Muscle of leg (tissue), 11 donors: ENCODE results near the gene STK24. TPM values are rescaled to one million over a fixed set of nuclear protein-coding genes. Genes with fewer than 3 reads are reported as not detected.

Experiments used
- DNase-seq: peaks from one replicate; pipeline ENCODE4 v3.0.0; 2013
- H3K27ac ChIP-seq: one replicate; pipeline ENCODE4 v1.5.1; 2013; ENCODE audit warnings: mild to moderate bottlenecking, low read length, control low read depth
- H3K27me3 ChIP-seq: one replicate; pipeline ENCODE4 v1.6.1; 2013; ENCODE audit warnings: low read length; ENCODE audit not compliant: control insufficient read depth, insufficient read depth
- H3K36me3 ChIP-seq: one replicate; pipeline ENCODE4 v1.6.1; 2013; ENCODE audit warnings: low read length; ENCODE audit not compliant: control insufficient read depth, insufficient read depth
- H3K4me1 ChIP-seq: one replicate; pipeline ENCODE4 v1.6.1; 2013; ENCODE audit warnings: low read length; ENCODE audit not compliant: control insufficient read depth, insufficient read depth
- H3K4me3 ChIP-seq: one replicate; pipeline ENCODE4 v1.5.1; 2013; ENCODE audit warnings: low read length, control low read depth
- H3K9me3 ChIP-seq: replicated peaks from 2 replicates; pipeline ENCODE4 v1.6.1; 2013; ENCODE audit warnings: low read depth, low read length; ENCODE audit not compliant: control insufficient read depth
- WGBS: methylation state at CpG from one replicate; pipeline ENCODE4 v1.1.5; 2013; ENCODE audit warnings: missing lambda C conversion rate; ENCODE audit not compliant: insufficient coverage; 5-methylcytosine and 5-hydroxymethylcytosine counted together
- polyA plus RNA-seq, 8 donors: library from polyadenylated mRNA; unstranded; fragments of 120-200 nt; gene quantifications; one replicate each; pipeline versions ENCODE4 v1.2.1 to v1.2.3, GENCODE V29; 2013; ENCODE audit warnings: inconsistent platforms in 1 of 8, low replicate concordance in 1 of 8; ENCODE audit not compliant: insufficient read length in 8 of 8, insufficient read depth in 1 of 8
- total RNA-seq: library from RNA; stranded (reverse); fragments of 120-200 nt; gene quantifications from one replicate; pipeline ENCODE4 v1.2.4, GENCODE V29; 2013

Gene STK24
- total and polyA plus RNA-seq, 9 donors, result 36.2 to 61.8 (median 44.1) TPM

- no peak overlapping the region for H3K4me3 ChIP-seq
These were observed 137.0 kb downstream of the STK24 start for GRCh38 chr13:98439896-98440295.

GRCh38 chr13:98439126-98439828, 137.6 kb downstream of the STK24 start:
- H3K36me3 ChIP-seq, result peaks cover 47% of the 10 kb centered on the region
- no peak overlapping the region for H3K4me3 ChIP-seq
- WGBS, result 94% methylated on average over 26 of the region's 32 CpGs
- no peak for DNase-seq
- H3K27ac ChIP-seq, result no peak overlapping the region
- no peaks in the 10 kb centered on the region for H3K9me3 ChIP-seq
- peaks cover 5% of the 10 kb centered on the region for H3K4me1 ChIP-seq
- no peaks in the 10 kb centered on the region for H3K27me3 ChIP-seq

More at GRCh38 chr13:98439896-98440295, 137.0 kb downstream of the STK24 start:
- no peak for DNase-seq
- H3K9me3 ChIP-seq, result no peaks in the 10 kb centered on the region
- 90% methylated on average over 14 of the region's 16 CpGs for WGBS
- no peak overlapping the region for H3K27ac ChIP-seq
- H3K4me1 ChIP-seq, result peaks cover 5% of the 10 kb centered on the region
- peaks cover 49% of the 10 kb centered on the region for H3K36me3 ChIP-seq
- H3K27me3 ChIP-seq, result no peaks in the 10 kb centered on the region

DNA sequence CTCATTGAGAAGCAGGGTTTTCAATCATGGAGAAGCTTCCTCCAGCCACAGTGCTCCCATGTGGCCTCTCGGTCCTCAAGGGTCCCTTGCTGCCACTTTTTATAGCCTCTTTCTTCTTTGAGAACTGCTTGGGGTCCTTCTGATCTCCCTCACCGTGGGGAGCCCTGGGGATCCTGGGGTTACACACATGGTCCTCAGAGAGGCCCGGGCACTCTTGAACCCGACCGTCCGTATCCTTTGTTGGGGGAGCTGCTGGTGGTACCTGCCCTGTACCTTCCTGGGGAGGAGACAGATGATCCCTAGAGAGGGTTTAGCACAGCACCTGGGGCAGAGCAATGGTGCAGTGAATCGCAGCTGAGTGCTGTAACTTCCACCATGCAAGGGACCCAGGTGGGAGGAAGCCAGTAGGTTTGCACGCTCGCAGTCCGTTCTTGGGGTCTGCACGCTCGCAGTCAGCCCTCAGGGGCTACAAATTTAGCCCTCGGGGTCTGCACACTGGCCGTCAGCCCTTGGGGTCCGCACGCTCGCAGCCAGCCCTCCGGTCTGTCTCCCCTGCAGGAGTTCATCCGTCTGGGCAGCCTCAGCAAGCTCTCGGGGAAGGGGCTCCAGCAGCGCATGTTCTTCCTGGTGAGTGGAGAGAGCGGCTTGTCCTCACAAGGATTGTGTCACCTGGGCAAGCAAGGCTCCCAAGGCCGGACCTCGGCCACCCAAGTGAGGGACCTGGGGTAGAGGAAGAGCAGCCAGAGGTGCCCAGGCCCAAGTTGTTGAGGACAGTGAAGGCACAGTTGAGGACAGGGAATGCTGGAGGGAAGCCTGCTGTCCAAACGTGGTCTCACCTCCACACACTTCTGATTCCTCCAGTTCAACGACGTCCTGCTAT, 138.4 kb downstream of the STK24 start:
- no peak overlapping the region for H3K27ac ChIP-seq
- 92% methylated on average over 24 of the region's 27 CpGs for WGBS
- no peak for DNase-seq
- H3K27me3 ChIP-seq, result no peaks in the 10 kb centered on the region
- H3K36me3 ChIP-seq, result peaks cover 44% of the 10 kb centered on the region
- H3K4me1 ChIP-seq, result peaks cover 5% of the 10 kb centered on the region
- H3K9me3 ChIP-seq, result no peaks in the 10 kb centered on the region
- no peak overlapping the region for H3K4me3 ChIP-seq

- H3K36me3 ChIP-seq, result peaks cover 46% of the 10 kb centered on the region
- no peak overlapping the region for H3K4me3 ChIP-seq
- WGBS, result 64% methylated on average over 9 of the region's 12 CpGs
- DNase-seq, result no peak
- no peaks in the 10 kb centered on the region for H3K27me3 ChIP-seq
- H3K4me1 ChIP-seq, result no peaks in the 10 kb centered on the region
- no peak overlapping the region for H3K27ac ChIP-seq
- no peaks in the 10 kb centered on the region for H3K9me3 ChIP-seq
These were observed 140.5 kb downstream of the STK24 start for GRCh38 chr13:98436233-98436910.

- H3K27ac ChIP-seq, result no peak overlapping the region
These were observed 141.5 kb downstream of the STK24 start for GRCh38 chr13:98435376-98435775.

DNA sequence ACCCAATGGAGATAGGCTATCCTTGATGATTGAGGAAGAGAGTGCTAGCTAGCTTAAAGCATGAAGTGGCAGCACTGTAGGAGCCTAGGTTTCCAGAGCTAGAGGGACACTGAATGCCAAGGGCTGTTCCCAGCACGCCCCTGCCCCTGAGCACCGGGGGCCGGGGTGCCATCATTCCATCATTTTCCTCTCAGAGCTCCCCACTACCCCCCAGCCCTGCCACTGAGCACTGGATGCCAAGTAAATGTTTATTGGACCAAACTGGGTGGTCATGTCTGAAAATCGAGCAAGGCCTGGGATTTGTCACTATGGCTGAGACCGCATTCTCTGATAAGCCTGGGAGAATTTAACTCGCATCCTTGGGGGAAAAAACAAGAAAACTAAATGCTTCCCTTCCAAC, 142.8 kb downstream of the STK24 start:
- H3K4me1 ChIP-seq, result no peaks in the 10 kb centered on the region
- H3K27me3 ChIP-seq, result no peaks in the 10 kb centered on the region
- H3K9me3 ChIP-seq, result no peaks in the 10 kb centered on the region
- H3K4me3 ChIP-seq, result no peak overlapping the region
- WGBS, result 71% methylated on average over 1 of the region's 6 CpGs
- no peak for DNase-seq
- peaks cover 30% of the 10 kb centered on the region for H3K36me3 ChIP-seq
- no peak overlapping the region for H3K27ac ChIP-seq

More at GRCh38 chr13:98435376-98435775, 141.5 kb downstream of the STK24 start:
- no peaks in the 10 kb centered on the region for H3K27me3 ChIP-seq
- H3K4me1 ChIP-seq, result no peaks in the 10 kb centered on the region
- WGBS, result 59% methylated on average over 7 of the region's 11 CpGs
- H3K4me3 ChIP-seq, result no peak overlapping the region
- no peak for DNase-seq
- H3K9me3 ChIP-seq, result no peaks in the 10 kb centered on the region
- peaks cover 40% of the 10 kb centered on the region for H3K36me3 ChIP-seq

- no peak overlapping the region for H3K27ac ChIP-seq
- H3K4me1 ChIP-seq, result peaks cover under 1% of the 10 kb centered on the region
- H3K9me3 ChIP-seq, result no peaks in the 10 kb centered on the region
- H3K36me3 ChIP-seq, result peaks cover 32% of the 10 kb centered on the region
- no peak for DNase-seq
- H3K4me3 ChIP-seq, result no peak overlapping the region
- no peaks in the 10 kb centered on the region for H3K27me3 ChIP-seq
- 96% methylated on average over 3 of the region's 10 CpGs for WGBS
These were observed 143.3 kb downstream of the STK24 start for GRCh38 chr13:98433654-98434053.

GRCh38 chr13:98432638-98433037, 144.3 kb downstream of the STK24 start:
- H3K36me3 ChIP-seq, result peaks cover 34% of the 10 kb centered on the region
- DNase-seq, result no peak
- peaks cover 9% of the 10 kb centered on the region for H3K4me1 ChIP-seq
- 92% methylated on average over 11 of the region's 11 CpGs for WGBS
- no peaks in the 10 kb centered on the region for H3K9me3 ChIP-seq
- H3K4me3 ChIP-seq, result no peak overlapping the region
- no peaks in the 10 kb centered on the region for H3K27me3 ChIP-seq
- H3K27ac ChIP-seq, result no peak overlapping the region

DNA sequence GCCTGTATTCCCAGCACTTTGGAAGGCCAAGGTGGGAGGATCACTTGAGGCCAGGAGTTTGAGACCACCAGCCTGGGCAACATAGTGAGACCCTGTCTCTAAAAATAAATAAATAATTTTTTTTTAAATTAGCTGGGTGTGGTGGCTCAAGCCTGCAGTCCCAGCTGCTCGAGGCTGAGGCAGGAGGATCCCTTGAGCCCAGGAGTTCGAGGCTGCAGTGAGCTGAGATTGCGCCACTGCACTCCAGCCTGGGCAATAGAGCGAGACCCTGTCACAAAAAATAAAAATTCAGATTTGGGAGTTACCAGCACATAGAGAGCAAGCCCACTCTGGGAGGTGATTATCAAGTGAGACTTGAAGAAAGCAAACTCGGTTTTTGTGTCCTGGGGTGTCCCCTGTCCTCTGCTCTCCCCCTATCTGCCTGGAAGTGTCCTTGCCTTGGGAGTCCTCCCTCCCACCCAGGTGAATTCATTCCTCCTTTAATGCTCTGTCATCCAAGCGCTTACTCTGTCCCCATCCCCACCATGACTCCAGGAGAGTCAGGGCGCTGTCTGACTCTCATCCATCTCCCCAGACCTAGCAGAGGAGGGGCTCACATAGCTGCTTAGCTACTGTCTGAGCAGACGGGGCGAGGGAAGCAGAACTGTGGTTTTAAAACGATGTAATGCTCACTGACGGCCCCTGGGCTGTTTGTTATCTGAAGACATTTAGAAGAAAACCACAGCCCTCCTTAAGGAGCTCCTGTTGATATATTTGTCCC, 146.8 kb downstream of the STK24 start:
- Histone ChIP-seq H3K9me3 (no peaks in the 10 kb centered on the region), H3K36me3 (peaks cover 33% of the 10 kb centered on the region), H3K27ac (no peak overlapping the region), H3K27me3 (no peaks in the 10 kb centered on the region), H3K4me3 (no peak overlapping the region), H3K4me1 (peaks cover 9% of the 10 kb centered on the region)
- 82% methylated on average over 7 of the region's 11 CpGs for WGBS
- no peak for DNase-seq
